CD4-positive, alpha-beta T cell treated with Interleukin-1 beta for 1 hour (primary cell): ENCODE results near the gene RIN3.
A peak's percentile ranks its signal among the peaks of the same experiment; 100 is the strongest.

ENCODE experiments used
- DNase-seq, 2 donors: peaks; one replicate each; pipeline ENCODE4 v3.0.0-alpha.2; 2020 to 2022

Gene RIN3

GRCh38 chr14:92726135-92726932 is 212.8 kb downstream of the RIN3 start:
- DNase-seq, result peak; percentile 46 to 79

GRCh38 chr14:92726933-92727262 is 213.3 kb downstream of the RIN3 start:
- no peak for DNase-seq

DNA sequence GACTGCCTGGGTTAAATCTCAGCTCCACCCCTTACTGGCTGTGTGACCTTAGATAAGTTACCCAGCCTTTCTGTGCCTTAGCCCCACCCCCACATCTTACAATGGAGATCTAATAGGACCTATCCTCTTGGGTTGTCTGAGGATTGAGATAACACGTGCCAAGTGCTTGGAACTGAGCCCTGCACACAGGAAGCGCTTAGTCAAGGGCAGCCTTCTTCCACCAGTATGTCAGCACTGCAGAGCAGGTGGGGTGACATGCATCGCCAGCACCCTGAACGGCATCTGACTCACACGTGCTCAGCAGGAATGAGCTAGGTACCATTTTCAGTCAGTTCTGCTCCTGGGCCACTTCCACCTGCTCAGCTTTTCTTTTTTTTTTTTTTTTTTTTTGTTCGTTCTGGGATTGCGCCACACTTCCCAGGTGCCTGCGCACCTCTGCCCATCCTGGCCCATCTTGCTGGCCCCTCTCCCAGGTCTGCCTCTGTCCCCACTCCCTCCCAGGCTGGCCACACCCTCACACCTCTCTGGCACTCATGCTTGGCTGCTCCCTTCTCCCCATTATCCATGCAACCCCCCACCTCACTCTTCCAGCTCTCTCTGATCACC is 215.3 kb downstream of the RIN3 start:
- DNase-seq, result peak in 1 of 2 donors; percentile 53

- no peak for DNase-seq
Observed at GRCh38 chr14:92729634-92730358, 216.2 kb downstream of the RIN3 start.

- no peak for DNase-seq
Observed at GRCh38 chr14:92731622-92732115, 218.1 kb downstream of the RIN3 start.

DNA sequence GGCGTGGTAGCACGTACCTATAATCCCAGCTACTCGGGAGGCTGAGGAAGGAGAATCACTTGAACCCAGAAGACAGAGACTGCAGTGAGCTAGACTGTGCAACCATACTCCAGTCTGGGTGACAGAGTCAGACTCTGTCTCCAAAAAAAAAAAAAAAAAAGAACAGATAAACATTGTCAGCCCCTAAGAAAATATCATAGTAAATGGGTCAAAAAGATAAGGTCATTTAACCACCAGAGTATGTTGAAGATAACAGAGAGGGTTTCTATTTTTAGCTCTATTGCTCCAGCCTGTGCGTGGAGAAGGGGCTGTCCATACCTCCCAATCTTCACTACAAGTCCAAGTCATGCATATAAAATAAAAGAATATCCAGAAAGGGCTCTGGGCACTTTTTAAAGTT is 219.4 kb downstream of the RIN3 start:
- no peak for DNase-seq

DNA sequence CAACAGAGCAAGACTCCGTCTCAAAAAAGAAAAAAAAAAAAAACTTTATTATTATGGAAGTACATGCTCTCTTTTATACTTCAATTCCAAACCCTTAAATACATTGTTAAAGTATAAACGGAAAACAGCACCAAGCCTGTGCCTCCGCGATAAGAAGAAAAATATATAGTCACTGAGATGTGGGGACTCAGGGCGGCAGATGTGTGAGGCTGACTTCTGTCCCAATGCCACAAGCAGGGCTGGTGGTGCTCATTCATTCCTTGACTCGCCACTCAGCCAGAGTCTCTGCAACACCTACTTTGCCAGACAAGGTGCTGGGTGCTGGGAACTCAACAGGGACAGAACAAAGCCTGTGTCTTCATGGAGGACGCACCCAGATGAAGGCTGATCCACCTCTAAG is 221.0 kb downstream of the RIN3 start:
- no peak for DNase-seq

DNA sequence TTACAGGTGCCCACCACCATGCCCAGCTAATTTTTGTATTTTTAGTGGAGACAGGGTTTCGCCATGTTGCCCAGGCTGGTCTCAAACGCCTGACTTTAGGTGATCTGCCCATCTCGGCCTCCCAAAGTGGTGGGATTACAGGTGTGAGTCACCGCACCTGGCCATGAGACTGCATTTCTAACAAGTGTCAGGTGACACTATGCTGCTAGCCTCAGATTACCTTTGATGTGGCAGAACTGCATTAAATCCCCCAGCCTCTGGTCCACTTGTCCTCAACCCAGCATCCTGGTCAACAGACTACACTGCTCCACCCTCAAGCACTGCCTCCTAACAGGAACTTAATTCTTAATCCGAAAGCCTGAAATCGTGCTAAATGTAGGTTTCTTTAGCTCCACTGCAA is 221.8 kb downstream of the RIN3 start:
- DNase-seq, result no peak

DNA sequence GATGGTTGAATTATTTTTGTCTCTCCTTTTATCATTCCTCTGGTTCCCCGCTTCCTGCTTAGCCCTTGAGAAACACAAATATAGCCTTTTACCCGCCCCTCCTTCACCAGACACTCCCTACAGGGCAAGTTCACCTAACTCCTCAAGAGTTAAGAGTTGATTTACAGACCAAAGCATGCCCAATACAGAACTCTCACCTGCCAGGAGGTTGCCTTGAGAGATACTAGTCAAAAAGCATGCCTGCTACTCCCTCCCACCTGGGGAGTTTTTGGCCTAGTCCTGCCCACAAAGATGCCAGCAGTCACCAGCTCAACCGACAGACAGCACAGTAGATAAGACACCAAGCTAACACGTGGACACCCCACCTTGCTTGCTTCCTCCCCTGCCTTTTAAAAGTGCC is 223.6 kb downstream of the RIN3 start:
- DNase-seq, result no peak

DNA sequence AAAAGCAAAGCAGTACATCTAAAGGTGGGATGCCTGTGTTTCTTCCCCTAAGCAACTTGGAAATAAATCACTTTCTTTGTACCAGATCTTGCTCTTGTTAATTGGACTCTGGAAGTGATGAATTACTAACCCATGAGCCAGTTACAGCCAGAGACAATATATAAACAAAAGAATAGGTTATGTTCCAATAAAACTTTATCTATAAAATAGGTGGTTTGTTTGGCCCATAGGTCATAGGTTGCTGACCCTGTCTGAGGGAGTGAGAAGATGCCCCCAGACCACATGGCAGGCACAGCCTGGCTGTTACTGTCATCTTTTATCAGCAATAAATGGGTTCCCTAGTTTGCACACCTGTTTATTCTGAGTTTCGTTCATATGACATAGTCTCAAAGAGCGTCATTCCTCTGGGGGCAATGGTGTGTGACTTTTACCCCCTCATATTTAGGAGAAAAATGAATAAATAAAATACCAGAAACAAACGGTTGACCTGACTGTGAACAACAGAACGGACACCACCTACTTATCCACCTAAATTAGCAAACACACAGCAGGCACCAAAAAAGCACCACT is 224.1 kb downstream of the RIN3 start:
- no peak for DNase-seq
